ENCODE results near the gene DCAF5. TPM values are rescaled to one million over a fixed set of nuclear protein-coding genes. Genes with fewer than 3 reads are reported as not detected.

The DCAF5 gene
- total and polyA plus RNA-seq, 2 donors (not counting 1 experiment from before 2014, with no cell fraction given) = 62.2 to 65.5 TPM

GRCh38 chr14:69129264-69129880, 23.5 kb downstream of the DCAF5 start:
- Histone ChIP-seq H3K4me1 (ENCODE audit: control insufficient read depth in 2 of 2, insufficient read depth in 2 of 2, low read length in 2 of 2) (no peaks in the 10 kb centered on the region), H2AFZ (ENCODE audit: insufficient read depth, low read depth, low read length, poor library complexity, severe bottlenecking) (no peak overlapping the region), H3K9me3 (ENCODE audit: control extremely low read depth in 1 of 3, control insufficient read depth in 2 of 3, insufficient read depth in 1 of 3, low read length in 2 of 3) (no peaks in the 10 kb centered on the region), H3K79me2 (ENCODE audit: control insufficient read depth, insufficient read depth, low read length) (peaks cover 77% of the 10 kb centered on the region), H4K20me1 (ENCODE audit: control insufficient read depth, insufficient read depth, low read length, poor library complexity, severe bottlenecking) (peaks cover 55% of the 10 kb centered on the region), H3K27me3 (replicated peaks in 1 of 4; ENCODE audit: control extremely low read depth in 1 of 4, control insufficient read depth in 3 of 4, insufficient read depth in 4 of 4, low read length in 3 of 4) (no peaks in the 10 kb centered on the region), H3K4me2 (replicated peaks; ENCODE audit: low read depth, low read length, poor library complexity, severe bottlenecking) (no peak overlapping the region), H3K36me3 (replicated peaks in 1 of 2; ENCODE audit: control extremely low read depth in 1 of 2, control insufficient read depth in 1 of 2, extremely low read depth in 1 of 2, insufficient read depth in 2 of 2, low read length in 1 of 2) (no peaks in the 10 kb centered on the region), H3K4me3 (ENCODE audit: control extremely low read depth in 1 of 5, extremely low read depth in 1 of 5, insufficient read depth in 1 of 5, low read depth in 2 of 5, low read length in 4 of 5) (no peak overlapping the region), H3K9ac (ENCODE audit: low read length) (no peak overlapping the region), H3K27ac (ENCODE audit: low read length in 2 of 2) (no peak overlapping the region)
- H3K9me3 Mint-ChIP-seq (ENCODE audit: insufficient read depth) = no peaks in the 10 kb centered on the region
- intact Hi-C loops (cut with micrococcal nuclease) = loop anchor here (1.0 to 2.0 kb wide), 4 partner anchors 21 to 445 kb away; partner anchors contain the start of genes CCDC177 and EXD2
- WGBS (ENCODE audit: insufficient coverage) = 35% methylated on average over 6 of the region's 7 CpGs
- H3K4me3 Mint-ChIP-seq = no peak overlapping the region
- no peak overlapping the region for H3K27ac Mint-ChIP-seq
- ATAC-seq (ENCODE audit: low read depth) (peak; percentile 75), DNase-seq (peak; percentile 79)
- H3K4me1 Mint-ChIP-seq = peaks cover 49% of the 10 kb centered on the region
- H3K27me3 Mint-ChIP-seq = no peaks in the 10 kb centered on the region
- ChIA-PET CTCF (interaction anchor here (0.6 to 3.6 kb wide), 29 partner anchors 8 to 1246 kb away, joined by 3 to 20 read pairs (median 4); partner anchors contain the start of gene EXD2), POLR2A (no interaction called here)
- TF ChIP-seq CTCF (IDR thresholded peaks at IDR 0.05) (peak; percentile 94), EZH2 (IDR thresholded peaks at IDR 0.05; ENCODE audit: borderline replicate concordance, insufficient read depth, low read depth, low read length, poor library complexity, severe bottlenecking) (no peak)

- Mint-ChIP-seq H3K4me1 (peaks cover 21% of the 10 kb centered on the region), H3K27ac (peak overlapping the region; percentile 32), H3K27me3 (no peaks in the 10 kb centered on the region), H3K9me3 (ENCODE audit: insufficient read depth) (no peaks in the 10 kb centered on the region), H3K4me3 (no peak overlapping the region)
- DNase-seq = no peak
- TF ChIP-seq CTCF (IDR thresholded peaks at IDR 0.05) (no peak), EZH2 (IDR thresholded peaks at IDR 0.05; ENCODE audit: borderline replicate concordance, insufficient read depth, low read depth, low read length, poor library complexity, severe bottlenecking) (no peak)
- H3K4me2 ChIP-seq (replicated peaks; ENCODE audit: low read depth, low read length, poor library complexity, severe bottlenecking) = no peak overlapping the region
- peaks cover 43% of the 10 kb centered on the region for H4K20me1 ChIP-seq (ENCODE audit: control insufficient read depth, insufficient read depth, low read length, poor library complexity, severe bottlenecking)
- H2AFZ ChIP-seq (ENCODE audit: insufficient read depth, low read depth, low read length, poor library complexity, severe bottlenecking) = no peak overlapping the region
- peak overlapping the region in 1 of 2 donors; percentile 57 for H3K27ac ChIP-seq (ENCODE audit: low read length in 2 of 2)
- no peaks in the 10 kb centered on the region for H3K27me3 ChIP-seq (replicated peaks in 1 of 4; ENCODE audit: control extremely low read depth in 1 of 4, control insufficient read depth in 3 of 4, insufficient read depth in 4 of 4, low read length in 3 of 4)
- H3K4me3 ChIP-seq (ENCODE audit: control extremely low read depth in 1 of 5, extremely low read depth in 1 of 5, insufficient read depth in 1 of 5, low read depth in 2 of 5, low read length in 4 of 5) = no peak overlapping the region
- peaks cover 0 to 72% of the 10 kb centered on the region in 2 experiments for H3K36me3 ChIP-seq (replicated peaks in 1 of 2; ENCODE audit: control extremely low read depth in 1 of 2, control insufficient read depth in 1 of 2, extremely low read depth in 1 of 2, insufficient read depth in 2 of 2, low read length in 1 of 2)
- ChIA-PET POLR2A (no interaction called here), CTCF (interaction anchor here (2.9 kb wide), 1 partner anchor 12 kb away, joined by 20 read pairs; no protein-coding TSS in a partner anchor)
- peaks cover 3 to 12% of the 10 kb centered on the region in 2 donors for H3K4me1 ChIP-seq (ENCODE audit: control insufficient read depth in 2 of 2, insufficient read depth in 2 of 2, low read length in 2 of 2)
- ATAC-seq (ENCODE audit: low read depth) = no peak
- intact Hi-C loops (cut with micrococcal nuclease) = no loop called here
- no peaks in the 10 kb centered on the region for H3K9me3 ChIP-seq (ENCODE audit: control extremely low read depth in 1 of 3, control insufficient read depth in 2 of 3, insufficient read depth in 1 of 3, low read length in 2 of 3)
- WGBS (ENCODE audit: insufficient coverage) = no CpG with 5 or more reads among the region's 1 CpG
- peaks cover 21% of the 10 kb centered on the region for H3K79me2 ChIP-seq (ENCODE audit: control insufficient read depth, insufficient read depth, low read length)
- no peak overlapping the region for H3K9ac ChIP-seq (ENCODE audit: low read length)
These were observed 34.6 kb downstream of the DCAF5 start for GRCh38 chr14:69118305-69118704.

All from B cell (primary cell).